GM12872 (cell line): ENCODE measurements around the gene SFXN3.

Source experiments
- TF ChIP-seq, protein P1 (sequence below): IDR thresholded peaks from 3 replicates; pipeline ENCODE4 v1.5.1; 2011; ENCODE audit warnings: low read depth, mild to moderate bottlenecking, low read length, moderate library complexity; ENCODE audit not compliant: insufficient read depth

The SFXN3 gene

DNA sequence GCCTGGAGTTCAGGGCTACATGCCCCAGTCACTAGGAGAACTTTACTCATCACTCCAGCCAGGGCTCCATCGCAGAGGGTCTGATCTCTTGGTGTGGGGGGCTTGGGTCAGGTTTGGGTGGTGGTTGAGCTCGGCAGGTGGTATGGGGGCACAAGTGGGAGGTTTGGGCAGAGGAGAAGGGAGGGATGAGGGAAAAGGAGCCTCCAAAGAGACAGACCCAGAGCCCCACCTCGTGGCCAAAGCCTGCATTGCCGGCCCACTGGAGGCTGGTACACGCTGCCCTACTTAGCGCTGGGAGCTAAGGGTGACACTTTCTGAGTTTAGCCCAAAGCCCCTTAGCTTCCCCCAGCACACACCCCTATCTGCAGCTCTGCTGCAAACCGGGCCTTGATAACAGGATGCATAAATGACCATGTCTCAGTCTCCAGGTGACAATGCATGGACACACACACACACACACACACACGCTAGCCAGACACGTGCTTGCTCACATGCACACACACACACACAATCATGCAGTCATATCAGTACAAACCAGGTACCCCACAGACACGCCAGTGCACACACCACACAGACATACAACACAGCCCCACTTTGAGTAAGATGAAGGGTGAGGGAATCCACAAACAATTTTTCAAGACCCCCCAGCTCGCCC, 16.7 kb upstream of the SFXN3 start:
- TF ChIP-seq, protein P1, sequence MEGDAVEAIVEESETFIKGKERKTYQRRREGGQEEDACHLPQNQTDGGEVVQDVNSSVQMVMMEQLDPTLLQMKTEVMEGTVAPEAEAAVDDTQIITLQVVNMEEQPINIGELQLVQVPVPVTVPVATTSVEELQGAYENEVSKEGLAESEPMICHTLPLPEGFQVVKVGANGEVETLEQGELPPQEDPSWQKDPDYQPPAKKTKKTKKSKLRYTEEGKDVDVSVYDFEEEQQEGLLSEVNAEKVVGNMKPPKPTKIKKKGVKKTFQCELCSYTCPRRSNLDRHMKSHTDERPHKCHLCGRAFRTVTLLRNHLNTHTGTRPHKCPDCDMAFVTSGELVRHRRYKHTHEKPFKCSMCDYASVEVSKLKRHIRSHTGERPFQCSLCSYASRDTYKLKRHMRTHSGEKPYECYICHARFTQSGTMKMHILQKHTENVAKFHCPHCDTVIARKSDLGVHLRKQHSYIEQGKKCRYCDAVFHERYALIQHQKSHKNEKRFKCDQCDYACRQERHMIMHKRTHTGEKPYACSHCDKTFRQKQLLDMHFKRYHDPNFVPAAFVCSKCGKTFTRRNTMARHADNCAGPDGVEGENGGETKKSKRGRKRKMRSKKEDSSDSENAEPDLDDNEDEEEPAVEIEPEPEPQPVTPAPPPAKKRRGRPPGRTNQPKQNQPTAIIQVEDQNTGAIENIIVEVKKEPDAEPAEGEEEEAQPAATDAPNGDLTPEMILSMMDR: peak; percentile 100

DNA sequence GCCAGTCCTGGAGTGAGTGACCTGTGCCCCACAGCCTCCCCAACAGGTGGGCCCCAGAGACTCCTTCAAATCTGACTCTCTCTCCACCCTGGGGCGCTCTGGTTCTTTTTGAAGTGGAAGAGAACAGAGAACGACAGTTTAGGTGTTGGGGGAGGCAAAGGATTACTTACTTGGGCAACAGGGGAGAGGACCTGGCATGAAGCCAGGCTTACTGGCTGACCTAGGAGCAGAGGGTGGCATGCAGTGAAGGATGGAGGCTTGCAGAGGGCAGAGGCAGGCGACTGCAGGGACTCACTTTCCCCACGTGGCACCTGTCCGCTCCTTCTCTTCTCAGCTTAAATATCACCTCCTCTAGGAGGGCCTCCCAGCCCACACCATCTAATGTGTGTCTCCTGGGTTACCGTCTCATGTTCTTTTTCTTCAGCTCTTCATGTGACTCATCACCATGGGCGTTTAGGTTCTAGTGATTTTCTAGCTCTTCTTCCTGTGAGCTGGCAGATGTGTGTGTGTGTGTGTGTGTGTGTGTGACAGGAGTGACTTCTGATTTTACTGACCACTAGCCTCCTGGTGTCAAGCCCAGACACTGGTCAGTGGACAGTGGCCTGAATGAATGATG, 16.0 kb upstream of the SFXN3 start:
- TF ChIP-seq, protein P1: no peak

DNA sequence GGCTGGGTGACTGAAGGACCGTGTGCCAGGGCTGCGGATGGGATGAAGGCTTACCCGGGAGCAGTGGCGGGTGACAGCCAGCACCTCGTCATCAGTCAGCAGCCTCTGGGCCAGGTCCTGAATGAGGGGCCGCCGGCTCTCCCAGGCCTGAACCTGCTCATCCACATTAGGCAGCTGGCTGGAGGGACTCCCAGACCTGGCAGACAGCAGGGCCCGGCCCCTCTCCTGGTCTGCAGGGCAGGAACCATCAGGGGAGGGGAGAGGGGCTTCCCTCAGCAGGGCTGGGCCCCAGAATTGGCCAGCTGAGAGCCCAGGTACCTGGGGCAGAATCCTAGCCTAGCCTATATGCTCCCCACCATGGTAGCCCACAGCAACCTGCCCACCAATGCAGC, 15.5 kb upstream of the SFXN3 start:
- TF ChIP-seq, protein P1: no peak

DNA sequence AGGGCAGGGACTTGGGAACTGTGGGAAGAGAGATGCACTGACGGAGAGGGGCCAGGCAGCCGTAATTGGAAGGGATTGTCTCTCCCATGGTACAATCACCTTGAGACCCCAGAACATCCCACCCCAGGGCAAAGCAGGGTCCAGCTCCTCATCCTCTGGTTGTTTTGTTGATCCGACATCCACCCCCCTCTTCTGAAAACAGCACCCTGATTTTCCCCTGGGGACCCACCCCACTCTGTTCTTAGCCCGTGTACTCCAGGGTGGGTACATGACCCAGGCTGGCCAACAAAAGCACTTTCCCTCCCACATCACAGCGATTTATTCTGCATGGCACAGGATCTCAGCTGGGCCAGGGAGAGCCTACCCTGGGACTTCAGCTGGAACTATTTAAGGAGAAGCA, 14.2 kb upstream of the SFXN3 start:
- TF ChIP-seq, protein P1: no peak

DNA sequence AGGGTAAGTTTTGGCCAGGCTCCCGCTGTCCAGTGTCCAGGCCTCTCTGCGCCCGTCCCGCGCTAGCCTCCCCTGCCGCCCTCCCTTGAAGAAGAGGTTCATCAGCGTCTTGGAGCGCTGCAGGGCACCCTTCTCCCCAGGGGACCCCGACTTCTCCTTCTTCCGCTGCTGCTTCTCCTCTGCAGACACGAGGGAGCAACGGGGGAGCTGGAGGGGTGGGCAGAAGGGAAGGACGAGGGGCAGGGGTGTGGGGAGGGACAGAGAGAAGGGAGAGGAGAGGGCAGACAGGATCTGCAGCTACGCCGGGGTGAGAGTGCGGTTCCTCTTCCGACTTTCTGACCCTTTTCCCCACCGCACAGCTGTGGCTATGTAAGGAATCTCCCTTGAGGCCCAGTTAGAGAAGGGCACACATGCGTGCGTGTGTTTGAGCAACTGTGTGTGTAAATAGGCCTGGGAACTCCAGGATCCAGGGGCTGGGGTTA, 12.9 kb upstream of the SFXN3 start:
- TF ChIP-seq, protein P1: no peak

DNA sequence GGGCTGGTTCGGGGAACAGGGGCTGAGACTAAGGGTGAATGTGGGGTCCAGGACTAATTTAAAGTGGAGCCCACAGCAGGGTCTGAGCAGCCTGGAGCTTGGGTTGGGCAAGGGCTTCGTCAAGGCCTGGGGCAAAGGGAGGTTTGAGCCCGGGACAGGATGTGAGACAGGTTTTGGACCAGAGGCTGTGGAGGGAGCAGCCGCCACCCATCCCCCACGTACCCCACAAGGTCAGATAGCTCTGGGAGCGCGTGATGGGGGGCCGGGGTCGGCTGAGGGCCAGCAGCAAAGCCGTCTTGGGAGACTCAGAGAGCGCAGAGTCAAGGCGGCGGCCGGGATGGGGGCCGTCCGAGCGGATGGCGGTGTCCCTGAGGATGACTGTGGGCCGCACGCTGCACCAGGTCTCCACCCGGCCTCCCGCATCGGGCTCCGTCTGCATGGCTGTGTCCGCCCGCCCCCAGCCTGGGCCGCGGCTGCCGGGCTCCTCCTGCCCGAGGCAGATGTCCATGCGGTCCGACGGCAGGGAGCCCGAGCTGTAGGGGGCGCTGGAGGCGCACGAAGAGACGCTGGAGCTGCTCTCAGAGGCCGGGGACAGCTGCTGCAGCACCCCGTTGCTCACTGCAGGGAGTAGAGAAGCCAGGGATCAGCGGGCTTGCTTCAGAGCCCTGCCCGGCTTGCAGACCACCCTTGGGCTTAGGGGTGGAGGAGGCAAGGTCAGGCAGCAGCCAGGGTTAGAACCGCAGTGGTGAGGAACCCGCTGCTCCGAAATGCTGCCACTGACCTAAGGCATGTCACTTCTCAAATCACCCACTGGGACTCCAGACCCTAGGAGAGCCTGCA, 12.2 kb upstream of the SFXN3 start:
- TF ChIP-seq, protein P1: peak; percentile 77

DNA sequence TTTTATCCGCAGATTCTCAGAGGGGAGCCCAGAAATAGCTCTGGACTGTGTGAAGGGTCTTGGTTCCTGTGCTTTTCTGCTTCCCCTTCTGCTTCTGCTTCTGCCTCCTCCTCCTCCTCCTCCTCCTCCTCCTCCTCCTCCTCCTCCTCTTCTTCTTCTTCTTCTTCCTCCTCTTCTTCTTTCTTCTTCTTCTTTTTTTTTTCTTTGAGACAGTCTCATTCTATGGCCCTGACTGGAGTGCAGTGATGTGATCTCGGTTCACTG, 11.7 kb upstream of the SFXN3 start:
- TF ChIP-seq, protein P1: no peak
